NB4 (cell line): ENCODE measurements around the gene S100P.
A peak's percentile ranks its signal among the peaks of the same experiment; 100 is the strongest.

Source experiments
- DNase-seq: peaks from one replicate; pipeline ENCODE4 v3.0.0; 2010; ENCODE audit warnings: low read depth
- H3K4me3 ChIP-seq: one replicate; pipeline ENCODE4 v1.5.1; 2011; ENCODE audit warnings: mild to moderate bottlenecking, low read depth, low read length, moderate library complexity
- CTCF ChIP-seq: IDR thresholded peaks from one replicate; pipeline ENCODE4 v1.5.1; 2012; ENCODE audit warnings: low read depth, low read length
- MAX ChIP-seq: IDR thresholded peaks from 2 replicates; pipeline ENCODE4 v1.6.1; 2011; ENCODE audit warnings: low read depth, low read length
- MYC ChIP-seq: IDR thresholded peaks from 2 replicates; pipeline ENCODE4 v1.6.1; 2011; ENCODE audit warnings: low read depth, low read length
- POLR2A ChIP-seq: IDR thresholded peaks from 2 replicates; pipeline ENCODE4 v1.6.1; 2011; ENCODE audit warnings: mild to moderate bottlenecking; ENCODE audit not compliant: insufficient read length; ENCODE audit errors: extremely low read depth

S100P gene

GRCh38 chr4:6673660-6674499 is 19.8 kb upstream of the S100P start:
- TF ChIP-seq CTCF (no peak), MYC (peak; percentile 95), POLR2A (peak; percentile 97), MAX (peak; percentile 88)
- H3K4me3 ChIP-seq, result peak overlapping the region; percentile 74
- DNase-seq, result peak; percentile 100

- peak; percentile 82 for DNase-seq
- TF ChIP-seq POLR2A (no peak), MYC (no peak), CTCF (peak; percentile 50), MAX (peak; percentile 72)
- peak overlapping the region; percentile 74 for H3K4me3 ChIP-seq
These were observed 19.1 kb upstream of the S100P start for GRCh38 chr4:6674500-6675149.

- DNase-seq, result no peak
- no peak for TF ChIP-seq POLR2A
- no peak for TF ChIP-seq MYC
- TF ChIP-seq MAX, result no peak
- TF ChIP-seq CTCF, result no peak
- H3K4me3 ChIP-seq, result peak overlapping the region; percentile 74
These were observed 16.7 kb upstream of the S100P start for GRCh38 chr4:6676722-6677558.

GRCh38 chr4:6680372-6681034 is 13.2 kb upstream of the S100P start:
- peak; percentile 48 for DNase-seq
- no peak overlapping the region for H3K4me3 ChIP-seq
- no peak for TF ChIP-seq MYC
- peak; percentile 67 for TF ChIP-seq CTCF
- TF ChIP-seq POLR2A, result no peak
- TF ChIP-seq MAX, result 0 out of 2 replicates have a peak, but pooled peaks have one; percentile 11

GRCh38 chr4:6681191-6681590 is 12.5 kb upstream of the S100P start:
- no peak overlapping the region for H3K4me3 ChIP-seq
- TF ChIP-seq POLR2A (no peak), MAX (0 out of 2 replicates have a peak, but pooled peaks have one; percentile 6), CTCF (peak; percentile 47), MYC (no peak)
- peak; percentile 43 for DNase-seq
